LNCaP clone FGC (cell line): Measurements from ENCODE around the gene CELF5.

Experiments used
- DNase-seq: peaks from one replicate; pipeline ENCODE4 v3.0.0-alpha.2; 2011; ENCODE audit warnings: low read depth
- H3K4me3 ChIP-seq: 2 replicates; pipeline ENCODE4 v1.5.1; 2011; ENCODE audit warnings: mild to moderate bottlenecking, low read depth, low read length, control low read depth
- TF ChIP-seq, protein P1 (sequence below): IDR thresholded peaks from 2 replicates; pipeline ENCODE4 v1.5.1; 2012; ENCODE audit warnings: mild to moderate bottlenecking; ENCODE audit not compliant: control insufficient read depth, insufficient read depth; ENCODE audit errors: extremely low read depth

Gene CELF5

GRCh38 chr19:3279306-3279705 lies 54.8 kb downstream of the CELF5 start:
- TF ChIP-seq, protein P1, sequence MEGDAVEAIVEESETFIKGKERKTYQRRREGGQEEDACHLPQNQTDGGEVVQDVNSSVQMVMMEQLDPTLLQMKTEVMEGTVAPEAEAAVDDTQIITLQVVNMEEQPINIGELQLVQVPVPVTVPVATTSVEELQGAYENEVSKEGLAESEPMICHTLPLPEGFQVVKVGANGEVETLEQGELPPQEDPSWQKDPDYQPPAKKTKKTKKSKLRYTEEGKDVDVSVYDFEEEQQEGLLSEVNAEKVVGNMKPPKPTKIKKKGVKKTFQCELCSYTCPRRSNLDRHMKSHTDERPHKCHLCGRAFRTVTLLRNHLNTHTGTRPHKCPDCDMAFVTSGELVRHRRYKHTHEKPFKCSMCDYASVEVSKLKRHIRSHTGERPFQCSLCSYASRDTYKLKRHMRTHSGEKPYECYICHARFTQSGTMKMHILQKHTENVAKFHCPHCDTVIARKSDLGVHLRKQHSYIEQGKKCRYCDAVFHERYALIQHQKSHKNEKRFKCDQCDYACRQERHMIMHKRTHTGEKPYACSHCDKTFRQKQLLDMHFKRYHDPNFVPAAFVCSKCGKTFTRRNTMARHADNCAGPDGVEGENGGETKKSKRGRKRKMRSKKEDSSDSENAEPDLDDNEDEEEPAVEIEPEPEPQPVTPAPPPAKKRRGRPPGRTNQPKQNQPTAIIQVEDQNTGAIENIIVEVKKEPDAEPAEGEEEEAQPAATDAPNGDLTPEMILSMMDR, result no peak
- H3K4me3 ChIP-seq, result no peak overlapping the region
- DNase-seq, result no peak

GRCh38 chr19:3281026-3281425 lies 56.6 kb downstream of the CELF5 start:
- no peak overlapping the region for H3K4me3 ChIP-seq
- TF ChIP-seq, protein P1, result no peak
- no peak for DNase-seq

DNA sequence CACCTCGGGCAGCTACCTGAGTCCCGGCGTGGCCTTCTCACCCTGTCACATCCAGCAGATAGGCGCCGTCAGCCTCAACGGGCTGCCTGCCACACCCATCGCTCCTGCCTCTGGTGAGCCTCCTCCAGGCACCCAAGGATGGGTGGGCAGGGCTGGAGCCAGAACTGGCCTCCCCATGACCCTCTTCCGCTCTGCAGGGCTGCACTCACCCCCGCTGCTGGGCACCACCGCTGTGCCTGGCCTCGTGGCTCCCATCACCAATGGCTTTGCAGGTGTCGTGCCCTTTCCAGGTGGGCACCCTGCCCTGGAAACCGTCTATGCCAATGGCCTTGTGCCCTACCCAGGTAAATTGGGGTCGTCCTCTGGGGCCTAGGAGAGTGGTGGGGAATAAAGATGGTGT lies 57.7 kb downstream of the CELF5 start:
- H3K4me3 ChIP-seq, result no peak overlapping the region
- no peak for DNase-seq
- TF ChIP-seq, protein P1, result no peak

DNA sequence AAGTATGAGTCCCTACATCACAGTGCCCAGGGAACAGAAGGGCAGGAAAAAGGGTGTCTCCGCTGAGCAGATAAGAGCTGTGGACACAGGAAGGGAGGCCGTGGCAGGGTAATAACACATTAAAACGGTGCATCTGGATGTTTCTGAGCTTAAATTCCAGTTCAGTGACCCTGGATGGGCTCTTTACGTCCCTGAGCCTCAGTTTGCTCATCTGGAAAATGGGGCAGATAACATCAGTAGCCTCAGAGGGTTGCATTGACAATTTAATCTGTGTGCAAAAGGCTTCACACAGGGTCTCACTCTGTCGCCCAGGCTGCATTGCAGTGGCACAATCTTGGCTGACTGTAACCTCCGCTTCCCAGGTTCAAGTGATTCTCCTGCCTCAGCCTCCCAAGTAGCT lies 58.1 kb downstream of the CELF5 start:
- H3K4me3 ChIP-seq, result no peak overlapping the region
- no peak for DNase-seq
- TF ChIP-seq, protein P1, result no peak

- TF ChIP-seq, protein P1, result no peak
- no peak overlapping the region for H3K4me3 ChIP-seq
- DNase-seq, result no peak
These were observed 58.8 kb downstream of the CELF5 start for GRCh38 chr19:3283246-3283751.

DNA sequence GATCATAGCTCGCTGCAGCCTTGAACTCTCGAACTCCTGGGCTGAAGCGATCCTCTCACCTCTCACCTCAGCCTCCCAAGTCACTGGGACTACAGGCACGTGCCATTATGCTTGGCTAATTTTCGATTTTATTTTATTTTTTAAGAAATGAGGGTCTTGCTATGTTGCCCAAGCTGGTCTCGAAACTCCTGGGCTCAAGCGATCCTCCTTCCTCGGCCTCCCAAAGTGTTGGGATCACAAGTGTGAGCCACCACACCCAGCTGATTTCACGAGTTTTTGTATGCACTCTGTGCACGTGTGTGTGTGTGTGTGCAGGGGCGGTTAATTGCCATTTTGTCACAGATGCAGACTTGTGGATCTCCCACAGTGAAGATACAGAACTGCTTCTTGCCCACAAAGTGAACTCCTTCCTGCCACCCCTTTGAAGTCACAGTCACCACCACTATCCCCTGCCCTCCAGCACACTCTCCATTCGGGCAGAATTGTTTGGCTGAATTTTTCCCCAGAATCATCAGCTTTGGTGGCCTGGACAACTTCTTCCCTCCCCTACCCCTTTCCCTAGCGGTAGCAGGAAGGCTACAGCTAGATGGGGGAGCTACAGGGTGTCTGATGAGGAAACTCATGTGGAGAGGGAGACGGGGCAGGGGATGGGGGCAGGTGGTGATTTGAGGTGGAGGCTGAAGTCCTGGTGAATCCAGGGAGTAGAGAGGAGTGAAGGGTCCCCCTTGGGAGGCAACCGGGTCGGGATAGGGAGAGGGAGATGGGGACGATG lies 59.6 kb downstream of the CELF5 start:
- no peak for DNase-seq
- TF ChIP-seq, protein P1, result no peak
- no peak overlapping the region for H3K4me3 ChIP-seq
